Suprapubic skin (tissue), 4 donors: ENCODE data around the gene CCSER1. TPM values are rescaled to one million over a fixed set of nuclear protein-coding genes. Genes with fewer than 3 reads are reported as not detected.

Experiments
- DNase-seq, 2 donors: peaks; one replicate each; pipeline ENCODE4 v3.0.0-alpha.2; 2019; ENCODE audit warnings: low spot score in 2 of 2
- H3K27ac ChIP-seq: fragments of 200-600 bp; sonication (generic); one replicate; pipeline ENCODE4 v1.5.1; 2019
- H3K27me3 ChIP-seq: fragments of 200-600 bp; sonication (generic); one replicate; pipeline ENCODE4 v1.5.1; 2019
- H3K36me3 ChIP-seq: fragments of 200-600 bp; sonication (generic); one replicate; pipeline ENCODE4 v1.5.1; 2019
- H3K4me1 ChIP-seq: fragments of 200-600 bp; sonication (generic); one replicate; pipeline ENCODE4 v1.5.1; 2019
- H3K4me3 ChIP-seq: fragments of 200-600 bp; sonication (generic); one replicate; pipeline ENCODE4 v1.5.1; 2019; ENCODE audit warnings: mild to moderate bottlenecking
- H3K9me3 ChIP-seq: fragments of 200-600 bp; sonication (generic); one replicate; pipeline ENCODE4 v1.5.1; 2019
- EP300 ChIP-seq: sonication (generic); formaldehyde crosslinking; IDR thresholded peaks from one replicate; pipeline ENCODE4 v1.6.1; 2017; ENCODE audit warnings: antibody characterized with exemption
- POLR2A ChIP-seq, 2 donors: fragments of 450-650 bp; IDR thresholded peaks; one replicate each; pipeline ENCODE4 v1.6.1; 2017; ENCODE audit warnings: antibody characterized with exemption in 2 of 2, mild to moderate bottlenecking in 2 of 2, moderate library complexity in 2 of 2
- POLR2AphosphoS5 ChIP-seq, 3 donors: sonication (generic); formaldehyde crosslinking; IDR thresholded peaks; one replicate each; pipeline ENCODE4 v1.6.1; 2017; ENCODE audit warnings: antibody characterized with exemption in 3 of 3
- WGBS: methylation state at CpG from one replicate; pipeline ENCODE4 v1.1.5; 2018; 5-methylcytosine and 5-hydroxymethylcytosine counted together
- total RNA-seq, 4 donors: library from RNA; depleted of rRNA; stranded (reverse); fragments of >200 nt; gene quantifications; one replicate each; pipeline ENCODE4 v1.1.0, GENCODE V29; 2016
- TF ChIP-seq, protein P1 (sequence below), 2 donors: fragments of 200-600 bp in 1 of 2; fragments of 450-650 bp in 1 of 2; sonication (generic) in 1 of 2; IDR thresholded peaks; one replicate each; pipeline ENCODE4 v1.5.1; 2016 to 2019; ENCODE audit warnings: antibody characterized with exemption in 2 of 2, mild to moderate bottlenecking in 1 of 2, moderate library complexity in 1 of 2

Gene CCSER1
- total RNA-seq, 4 donors from 2014 or later, result 6.7 to 39.5 (median 11.8) TPM

DNA sequence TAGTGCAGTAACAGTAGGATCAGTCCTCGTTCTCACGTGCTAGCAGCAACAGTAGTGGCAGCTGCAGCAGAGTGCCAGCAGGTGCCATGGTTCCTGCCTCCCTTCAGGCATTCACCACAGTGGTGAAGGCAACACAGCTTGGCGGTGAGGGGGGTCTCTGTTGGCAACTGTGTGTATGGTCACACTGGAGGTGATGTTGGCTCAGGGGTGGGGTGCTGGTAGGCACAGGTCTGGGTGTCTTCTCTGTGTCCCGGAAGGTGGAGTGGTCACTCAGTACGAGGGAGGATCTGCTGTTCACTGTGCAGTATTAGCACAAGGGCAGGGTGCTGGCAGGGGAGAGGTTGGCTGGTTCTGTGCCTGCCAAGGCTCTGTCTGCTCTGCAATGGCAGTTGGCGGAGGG lies 671.8 kb downstream of the CCSER1 start:
- H3K27ac ChIP-seq, result no peak overlapping the region
- no peak overlapping the region for H3K4me3 ChIP-seq
- peaks cover 6% of the 10 kb centered on the region for H3K9me3 ChIP-seq
- H3K4me1 ChIP-seq, result no peaks in the 10 kb centered on the region
- TF ChIP-seq, protein P1, sequence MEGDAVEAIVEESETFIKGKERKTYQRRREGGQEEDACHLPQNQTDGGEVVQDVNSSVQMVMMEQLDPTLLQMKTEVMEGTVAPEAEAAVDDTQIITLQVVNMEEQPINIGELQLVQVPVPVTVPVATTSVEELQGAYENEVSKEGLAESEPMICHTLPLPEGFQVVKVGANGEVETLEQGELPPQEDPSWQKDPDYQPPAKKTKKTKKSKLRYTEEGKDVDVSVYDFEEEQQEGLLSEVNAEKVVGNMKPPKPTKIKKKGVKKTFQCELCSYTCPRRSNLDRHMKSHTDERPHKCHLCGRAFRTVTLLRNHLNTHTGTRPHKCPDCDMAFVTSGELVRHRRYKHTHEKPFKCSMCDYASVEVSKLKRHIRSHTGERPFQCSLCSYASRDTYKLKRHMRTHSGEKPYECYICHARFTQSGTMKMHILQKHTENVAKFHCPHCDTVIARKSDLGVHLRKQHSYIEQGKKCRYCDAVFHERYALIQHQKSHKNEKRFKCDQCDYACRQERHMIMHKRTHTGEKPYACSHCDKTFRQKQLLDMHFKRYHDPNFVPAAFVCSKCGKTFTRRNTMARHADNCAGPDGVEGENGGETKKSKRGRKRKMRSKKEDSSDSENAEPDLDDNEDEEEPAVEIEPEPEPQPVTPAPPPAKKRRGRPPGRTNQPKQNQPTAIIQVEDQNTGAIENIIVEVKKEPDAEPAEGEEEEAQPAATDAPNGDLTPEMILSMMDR (IDR thresholded peaks at IDR 0.05), result no peak
- TF ChIP-seq EP300, result no peak
- TF ChIP-seq POLR2A (IDR thresholded peaks at IDR 0.05), result no peak
- no peak for TF ChIP-seq POLR2AphosphoS5 (IDR thresholded peaks at IDR 0.05)
- 89% methylated on average over 6 of the region's 6 CpGs for WGBS
- DNase-seq, result no peak
- no peaks in the 10 kb centered on the region for H3K36me3 ChIP-seq
- H3K27me3 ChIP-seq, result no peaks in the 10 kb centered on the region

DNA sequence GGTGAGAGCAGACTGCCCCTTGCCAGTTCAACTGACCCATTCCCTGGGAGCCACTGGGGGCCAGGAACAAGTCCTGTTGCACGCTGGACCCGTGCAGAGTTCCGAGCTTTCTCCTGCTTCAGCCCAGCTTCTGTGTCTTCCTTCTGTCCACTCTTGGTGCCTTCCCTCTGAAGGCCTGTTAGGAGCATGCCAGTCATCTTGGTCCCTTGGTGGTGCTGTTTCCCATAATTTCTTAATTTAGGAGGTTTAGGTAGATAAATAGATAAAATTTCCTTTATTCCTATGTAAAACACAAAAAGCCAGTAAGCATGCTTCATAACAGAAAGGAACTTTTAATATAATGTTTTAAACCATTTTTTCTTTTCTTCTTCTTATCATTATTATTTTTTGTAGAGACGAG lies 672.7 kb downstream of the CCSER1 start:
- Histone ChIP-seq H3K4me1 (no peaks in the 10 kb centered on the region), H3K27me3 (no peaks in the 10 kb centered on the region), H3K27ac (no peak overlapping the region), H3K9me3 (peaks cover 6% of the 10 kb centered on the region), H3K4me3 (no peak overlapping the region), H3K36me3 (no peaks in the 10 kb centered on the region)
- TF ChIP-seq, protein P1 (IDR thresholded peaks at IDR 0.05), result no peak
- no peak for TF ChIP-seq EP300
- TF ChIP-seq POLR2AphosphoS5 (IDR thresholded peaks at IDR 0.05), result no peak
- TF ChIP-seq POLR2A (IDR thresholded peaks at IDR 0.05), result no peak
- WGBS, result 94% methylated on average over 4 of the region's 4 CpGs
- no peak for DNase-seq

DNA sequence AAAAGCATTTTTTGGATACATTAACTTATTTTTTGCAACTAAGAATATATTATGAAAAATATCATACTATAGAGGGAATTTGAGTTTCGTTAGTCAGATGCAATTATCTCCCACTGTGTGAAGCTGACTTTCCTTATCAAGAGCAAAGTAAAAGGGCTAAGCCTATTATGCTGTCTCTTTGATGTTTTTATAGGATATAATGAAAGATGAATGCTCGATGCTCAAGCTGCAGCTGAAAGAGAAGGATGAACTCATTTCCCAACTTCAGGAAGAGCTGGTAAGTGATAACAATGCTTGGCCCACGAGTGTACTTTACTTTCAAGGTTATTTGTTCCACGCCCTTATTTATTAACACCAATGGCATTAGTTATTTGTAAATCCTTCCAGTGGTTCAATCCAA lies 688.4 kb downstream of the CCSER1 start:
- 46% methylated on average over 4 of the region's 4 CpGs for WGBS

DNA sequence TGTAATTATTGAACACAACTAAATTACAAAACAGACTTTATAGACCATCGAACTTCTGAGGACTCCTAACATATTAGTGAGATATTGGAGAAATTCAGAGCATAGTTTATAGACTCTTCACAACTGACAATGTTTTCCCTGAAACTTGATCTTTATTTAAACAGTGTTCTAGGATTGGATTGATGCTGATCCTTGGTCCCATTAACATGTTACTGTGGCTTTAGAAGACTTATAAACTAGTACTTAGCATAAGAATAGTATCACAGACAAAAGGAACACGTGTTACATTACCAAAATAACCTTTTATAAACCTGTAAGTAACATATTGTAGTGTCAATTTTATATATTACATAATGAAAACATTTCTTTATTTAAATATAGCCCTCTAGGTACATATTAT lies 689.6 kb downstream of the CCSER1 start:
- Histone ChIP-seq H3K27ac (no peak overlapping the region), H3K36me3 (no peaks in the 10 kb centered on the region), H3K27me3 (no peaks in the 10 kb centered on the region), H3K9me3 (no peaks in the 10 kb centered on the region), H3K4me1 (no peaks in the 10 kb centered on the region), H3K4me3 (no peak overlapping the region)
- no peak for TF ChIP-seq EP300
- DNase-seq, result no peak
- WGBS, result 65% methylated on average over 2 of the region's 2 CpGs

More for the DNA sequence above, 688.4 kb downstream of the CCSER1 start:
- no peak overlapping the region for H3K27ac ChIP-seq
- no peaks in the 10 kb centered on the region for H3K4me1 ChIP-seq
- no peaks in the 10 kb centered on the region for H3K36me3 ChIP-seq
- no peak for DNase-seq
- no peaks in the 10 kb centered on the region for H3K27me3 ChIP-seq
- H3K4me3 ChIP-seq, result no peak overlapping the region
- TF ChIP-seq POLR2AphosphoS5 (IDR thresholded peaks at IDR 0.05), result no peak
- TF ChIP-seq, protein P1 (IDR thresholded peaks at IDR 0.05), result no peak
- TF ChIP-seq POLR2A (IDR thresholded peaks at IDR 0.05), result no peak
- TF ChIP-seq EP300, result no peak
- no peaks in the 10 kb centered on the region for H3K9me3 ChIP-seq

DNA sequence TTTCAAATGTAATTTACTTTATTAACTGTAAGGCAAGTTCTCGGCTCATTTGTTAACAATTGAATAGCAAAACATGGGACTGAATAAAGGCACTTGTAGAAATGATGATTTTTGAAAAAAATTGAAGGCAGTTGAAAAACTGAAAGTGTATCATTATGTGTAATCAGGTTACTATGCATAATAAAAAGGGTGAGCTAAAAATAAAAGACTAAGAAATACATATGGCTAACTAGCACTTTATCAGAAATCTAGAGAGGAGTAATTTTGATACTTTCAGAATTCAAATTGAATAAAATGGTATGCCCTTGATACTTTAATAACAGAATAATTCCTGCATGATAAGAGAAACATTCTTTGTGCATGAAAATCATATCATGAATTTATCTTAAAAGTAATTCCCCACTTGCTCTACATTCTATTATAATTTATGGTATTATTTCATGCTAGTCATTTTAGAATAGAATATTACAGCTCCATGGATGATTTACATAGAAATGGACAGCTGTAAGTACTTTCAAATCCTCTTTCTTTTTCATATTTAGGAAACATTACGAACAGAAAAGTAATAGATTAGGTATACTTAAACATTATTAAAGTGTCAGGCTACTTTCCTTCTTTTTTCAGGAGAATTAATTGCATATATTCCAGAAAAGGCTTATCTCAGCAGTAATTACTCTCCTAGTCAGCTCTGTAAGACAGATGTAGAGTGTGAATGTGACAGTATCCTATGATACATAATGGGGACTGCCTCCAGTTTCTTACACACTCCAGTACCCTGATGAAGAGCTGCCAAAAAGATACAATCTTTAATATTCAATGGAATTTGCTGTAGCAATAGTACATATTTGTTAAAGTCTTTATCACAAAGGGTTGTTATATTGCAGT lies 697.3 kb downstream of the CCSER1 start:
- Histone ChIP-seq H3K4me1 (no peaks in the 10 kb centered on the region), H3K9me3 (no peaks in the 10 kb centered on the region), H3K4me3 (no peak overlapping the region), H3K27me3 (no peaks in the 10 kb centered on the region), H3K27ac (no peak overlapping the region), H3K36me3 (no peaks in the 10 kb centered on the region)
- 89% methylated on average over 2 of the region's 2 CpGs for WGBS
- DNase-seq, result no peak
- no peak for TF ChIP-seq POLR2A (IDR thresholded peaks at IDR 0.05)
- TF ChIP-seq EP300, result no peak
- TF ChIP-seq, protein P1 (IDR thresholded peaks at IDR 0.05), result no peak
- no peak for TF ChIP-seq POLR2AphosphoS5 (IDR thresholded peaks at IDR 0.05)
